Body of pancreas (tissue), 4 donors: ENCODE measurements around the gene FBXO9.

Experiments
- CTCF ChIP-seq, 7 experiments: fragments of 450-650 bp in 4 of 7; fragments of 200-600 bp in 3 of 7; sonication (generic) in 3 of 7; IDR thresholded peaks; one replicate each; pipeline ENCODE4 v1.5.1; 2016 to 2019; ENCODE audit warnings: antibody characterized with exemption in 7 of 7
- POLR2A ChIP-seq, 3 donors: fragments of 450-650 bp; IDR thresholded peaks; one replicate each; pipeline ENCODE4 v1.6.1; 2016; ENCODE audit warnings: antibody characterized with exemption in 3 of 3, mild to moderate bottlenecking in 2 of 3

GRCh38 chr6:53119349-53119748 lies 54.1 kb downstream of the FBXO9 start:
- no peak for TF ChIP-seq CTCF (IDR thresholded peaks at IDR 0.05)
- no peak for TF ChIP-seq POLR2A (IDR thresholded peaks at IDR 0.05)
